Astrocyte of the cerebellum (primary cell): ENCODE results near the gene RRH.

Experiments
- DNase-seq: peaks from one replicate; pipeline ENCODE4 v3.0.0-alpha.2; 2011; ENCODE audit warnings: low read depth
- H3K4me3 ChIP-seq: 2 replicates; pipeline ENCODE4 v1.5.1; 2011; ENCODE audit warnings: mild to moderate bottlenecking, low read depth, low read length, moderate library complexity
- in situ Hi-C: cut with HindIII; loops from 2 replicates; pipeline ENCODE4 v1.10.0; 2017; ENCODE audit warnings: low sequenced_read_pairs
- TF ChIP-seq, protein P1 (sequence below): IDR thresholded peaks from 2 replicates; pipeline ENCODE4 v1.5.1; 2012; ENCODE audit warnings: low read length, low read depth, moderate library complexity, mild to moderate bottlenecking; ENCODE audit errors: missing control alignments

RRH gene

GRCh38 chr4:109815151-109816081, 12.4 kb upstream of the RRH start, which contains the start of gene GAR1:
TSS of gene GAR1 (plus strand) at chr4:109815762. CDS start at chr4:109816165, 403 bp downstream.
- H3K4me3 ChIP-seq = peak within 1 kb of the TSS; percentile 95
- TF ChIP-seq, protein P1, sequence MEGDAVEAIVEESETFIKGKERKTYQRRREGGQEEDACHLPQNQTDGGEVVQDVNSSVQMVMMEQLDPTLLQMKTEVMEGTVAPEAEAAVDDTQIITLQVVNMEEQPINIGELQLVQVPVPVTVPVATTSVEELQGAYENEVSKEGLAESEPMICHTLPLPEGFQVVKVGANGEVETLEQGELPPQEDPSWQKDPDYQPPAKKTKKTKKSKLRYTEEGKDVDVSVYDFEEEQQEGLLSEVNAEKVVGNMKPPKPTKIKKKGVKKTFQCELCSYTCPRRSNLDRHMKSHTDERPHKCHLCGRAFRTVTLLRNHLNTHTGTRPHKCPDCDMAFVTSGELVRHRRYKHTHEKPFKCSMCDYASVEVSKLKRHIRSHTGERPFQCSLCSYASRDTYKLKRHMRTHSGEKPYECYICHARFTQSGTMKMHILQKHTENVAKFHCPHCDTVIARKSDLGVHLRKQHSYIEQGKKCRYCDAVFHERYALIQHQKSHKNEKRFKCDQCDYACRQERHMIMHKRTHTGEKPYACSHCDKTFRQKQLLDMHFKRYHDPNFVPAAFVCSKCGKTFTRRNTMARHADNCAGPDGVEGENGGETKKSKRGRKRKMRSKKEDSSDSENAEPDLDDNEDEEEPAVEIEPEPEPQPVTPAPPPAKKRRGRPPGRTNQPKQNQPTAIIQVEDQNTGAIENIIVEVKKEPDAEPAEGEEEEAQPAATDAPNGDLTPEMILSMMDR = no peak
- in situ Hi-C loops = no loop called here
- DNase-seq = peak; percentile 84

DNA sequence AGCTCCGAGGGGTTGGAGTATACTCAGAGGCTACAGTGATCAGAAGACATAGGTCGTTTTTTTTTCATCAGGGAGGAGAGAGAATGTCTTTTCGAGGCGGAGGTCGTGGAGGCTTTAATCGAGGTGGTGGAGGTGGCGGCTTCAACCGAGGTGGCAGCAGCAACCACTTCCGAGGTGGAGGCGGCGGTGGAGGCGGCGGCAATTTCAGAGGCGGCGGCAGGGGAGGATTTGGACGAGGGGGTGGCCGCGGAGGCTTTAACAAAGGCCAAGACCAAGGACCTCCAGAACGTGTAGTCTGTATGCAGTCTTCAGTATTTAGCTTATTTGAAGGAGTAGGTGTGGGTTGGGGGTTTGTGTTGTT, 11.7 kb upstream of the RRH start:
- TF ChIP-seq, protein P1 = no peak
- in situ Hi-C loops = no loop called here
- DNase-seq = no peak
- H3K4me3 ChIP-seq = peak overlapping the region; percentile 95

- no peak for DNase-seq
- in situ Hi-C loops = no loop called here
- H3K4me3 ChIP-seq = peak overlapping the region; percentile 95
- TF ChIP-seq, protein P1 = no peak
Measured at GRCh38 chr4:109816894-109817293, 10.9 kb upstream of the RRH start.

GRCh38 chr4:109818268-109818667, 9.5 kb upstream of the RRH start:
- in situ Hi-C loops = no loop called here
- DNase-seq = no peak
- H3K4me3 ChIP-seq = no peak overlapping the region
- TF ChIP-seq, protein P1 = no peak

- in situ Hi-C loops = no loop called here
- peak; percentile 35 for DNase-seq
- TF ChIP-seq, protein P1 = no peak
- H3K4me3 ChIP-seq = no peak overlapping the region
Measured at GRCh38 chr4:109820563-109820962, 7.2 kb upstream of the RRH start.

DNA sequence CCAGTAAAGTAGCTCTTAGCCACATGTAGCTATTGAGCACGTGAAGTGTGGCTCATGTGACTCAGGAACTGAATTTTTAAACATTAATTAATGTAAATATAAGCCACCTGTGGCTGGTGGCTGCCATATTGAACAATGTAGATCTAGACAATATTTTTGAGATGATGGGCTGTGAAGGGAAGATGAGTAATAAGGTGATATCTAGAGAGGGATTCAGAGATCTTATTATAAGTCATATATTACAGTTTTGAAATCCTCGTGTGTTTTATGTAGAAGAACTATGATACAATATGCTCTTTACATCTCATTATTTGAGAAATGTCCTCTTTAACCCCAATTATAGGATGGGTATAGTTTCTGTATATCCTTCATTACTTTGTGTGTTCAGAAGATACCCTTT, 6.6 kb upstream of the RRH start:
- TF ChIP-seq, protein P1 = no peak
- no peak for DNase-seq
- no peak overlapping the region for H3K4me3 ChIP-seq
- in situ Hi-C loops = no loop called here
